SK-N-SH treated with all-trans-retinoic acid at 6 μM for 48 hours (cell line): ENCODE data around the gene CAMSAP2.

Experiments
- ARNTL ChIP-seq: fragments of 450-650 bp; formaldehyde crosslinking; IDR thresholded peaks from 2 replicates; pipeline ENCODE4 v1.5.0; 2020; ENCODE audit warnings: low read depth, mild to moderate bottlenecking, moderate library complexity, borderline replicate concordance
- CSDC2 ChIP-seq: fragments of 250-450 bp; sonication (Bioruptor Pico); IDR thresholded peaks from 2 replicates; pipeline ENCODE4 v1.5.0; 2020; ENCODE audit warnings: mild to moderate bottlenecking, moderate library complexity
- ESRRG ChIP-seq: fragments of 250-450 bp; sonication (Bioruptor Pico); IDR thresholded peaks from 2 replicates; pipeline ENCODE4 v1.6.1; 2021; ENCODE audit warnings: mild to moderate bottlenecking
- RARB ChIP-seq: fragments of 250-450 bp; sonication (Bioruptor Pico); IDR thresholded peaks from 2 replicates; pipeline ENCODE4 v1.8.0; 2021; ENCODE audit warnings: mild to moderate bottlenecking, moderate library complexity
- ZC3H10 ChIP-seq: fragments of 250-450 bp; sonication (Bioruptor Pico); IDR thresholded peaks from 2 replicates; pipeline ENCODE4 v1.5.1; 2021; ENCODE audit warnings: mild to moderate bottlenecking, moderate library complexity
- ZNF565 ChIP-seq: fragments of 450-650 bp; formaldehyde crosslinking; conservative IDR thresholded peaks from 2 replicates; pipeline ENCODE4 v1.5.0; 2020; ENCODE audit warnings: low read depth, mild to moderate bottlenecking, moderate library complexity
- ZNF70 ChIP-seq: fragments of 450-650 bp; formaldehyde crosslinking; IDR thresholded peaks from 2 replicates; pipeline ENCODE4 v1.5.0; 2020; ENCODE audit warnings: mild to moderate bottlenecking, moderate library complexity
- TF ChIP-seq, protein P1 (sequence below): fragments of 250-450 bp; sonication (Bioruptor Pico); IDR thresholded peaks from 2 replicates; pipeline ENCODE4 v1.8.0; 2020; ENCODE audit warnings: mild to moderate bottlenecking, moderate library complexity, borderline replicate concordance
- TF ChIP-seq, protein P2 (sequence below): fragments of 250-450 bp; sonication (Bioruptor Pico); IDR thresholded peaks from 2 replicates; pipeline ENCODE4 v1.5.1; 2021; ENCODE audit warnings: mild to moderate bottlenecking, moderate library complexity
- TF ChIP-seq, protein P3 (sequence below): fragments of 250-450 bp; sonication (Bioruptor Pico); IDR thresholded peaks from 2 replicates; pipeline ENCODE4 v1.5.1; 2020; ENCODE audit warnings: low read depth, mild to moderate bottlenecking, moderate library complexity

GRCh38 chr1:200755456-200755855, 16.8 kb downstream of the CAMSAP2 start:
- TF ChIP-seq ARNTL (CRISPR knock-in tag) = no peak
- TF ChIP-seq, protein P1, sequence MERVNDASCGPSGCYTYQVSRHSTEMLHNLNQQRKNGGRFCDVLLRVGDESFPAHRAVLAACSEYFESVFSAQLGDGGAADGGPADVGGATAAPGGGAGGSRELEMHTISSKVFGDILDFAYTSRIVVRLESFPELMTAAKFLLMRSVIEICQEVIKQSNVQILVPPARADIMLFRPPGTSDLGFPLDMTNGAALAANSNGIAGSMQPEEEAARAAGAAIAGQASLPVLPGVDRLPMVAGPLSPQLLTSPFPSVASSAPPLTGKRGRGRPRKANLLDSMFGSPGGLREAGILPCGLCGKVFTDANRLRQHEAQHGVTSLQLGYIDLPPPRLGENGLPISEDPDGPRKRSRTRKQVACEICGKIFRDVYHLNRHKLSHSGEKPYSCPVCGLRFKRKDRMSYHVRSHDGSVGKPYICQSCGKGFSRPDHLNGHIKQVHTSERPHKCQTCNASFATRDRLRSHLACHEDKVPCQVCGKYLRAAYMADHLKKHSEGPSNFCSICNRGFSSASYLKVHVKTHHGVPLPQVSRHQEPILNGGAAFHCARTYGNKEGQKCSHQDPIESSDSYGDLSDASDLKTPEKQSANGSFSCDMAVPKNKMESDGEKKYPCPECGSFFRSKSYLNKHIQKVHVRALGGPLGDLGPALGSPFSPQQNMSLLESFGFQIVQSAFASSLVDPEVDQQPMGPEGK (CRISPR knock-in tag) = no peak
- TF ChIP-seq, protein P2, sequence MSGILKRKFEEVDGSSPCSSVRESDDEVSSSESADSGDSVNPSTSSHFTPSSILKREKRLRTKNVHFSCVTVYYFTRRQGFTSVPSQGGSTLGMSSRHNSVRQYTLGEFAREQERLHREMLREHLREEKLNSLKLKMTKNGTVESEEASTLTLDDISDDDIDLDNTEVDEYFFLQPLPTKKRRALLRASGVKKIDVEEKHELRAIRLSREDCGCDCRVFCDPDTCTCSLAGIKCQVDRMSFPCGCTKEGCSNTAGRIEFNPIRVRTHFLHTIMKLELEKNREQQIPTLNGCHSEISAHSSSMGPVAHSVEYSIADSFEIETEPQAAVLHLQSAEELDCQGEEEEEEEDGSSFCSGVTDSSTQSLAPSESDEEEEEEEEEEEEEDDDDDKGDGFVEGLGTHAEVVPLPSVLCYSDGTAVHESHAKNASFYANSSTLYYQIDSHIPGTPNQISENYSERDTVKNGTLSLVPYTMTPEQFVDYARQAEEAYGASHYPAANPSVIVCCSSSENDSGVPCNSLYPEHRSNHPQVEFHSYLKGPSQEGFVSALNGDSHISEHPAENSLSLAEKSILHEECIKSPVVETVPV (CRISPR knock-in tag) = no peak
- no peak for TF ChIP-seq CSDC2
- TF ChIP-seq, protein P3, sequence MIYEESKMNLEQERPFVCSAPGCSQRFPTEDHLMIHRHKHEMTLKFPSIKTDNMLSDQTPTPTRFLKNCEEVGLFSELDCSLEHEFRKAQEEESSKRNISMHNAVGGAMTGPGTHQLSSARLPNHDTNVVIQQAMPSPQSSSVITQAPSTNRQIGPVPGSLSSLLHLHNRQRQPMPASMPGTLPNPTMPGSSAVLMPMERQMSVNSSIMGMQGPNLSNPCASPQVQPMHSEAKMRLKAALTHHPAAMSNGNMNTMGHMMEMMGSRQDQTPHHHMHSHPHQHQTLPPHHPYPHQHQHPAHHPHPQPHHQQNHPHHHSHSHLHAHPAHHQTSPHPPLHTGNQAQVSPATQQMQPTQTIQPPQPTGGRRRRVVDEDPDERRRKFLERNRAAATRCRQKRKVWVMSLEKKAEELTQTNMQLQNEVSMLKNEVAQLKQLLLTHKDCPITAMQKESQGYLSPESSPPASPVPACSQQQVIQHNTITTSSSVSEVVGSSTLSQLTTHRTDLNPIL = no peak
- TF ChIP-seq ZC3H10 = no peak
- no peak for TF ChIP-seq ESRRG (CRISPR knock-in tag)
- no peak for TF ChIP-seq ZNF70 (CRISPR knock-in tag)
- no peak for TF ChIP-seq ZNF565 (CRISPR knock-in tag)
- TF ChIP-seq RARB (CRISPR knock-in tag) = no peak
